HCT116 (cell line): Measurements from ENCODE around the gene UGT1A9.

Experiments
- ATF3 ChIP-seq: IDR thresholded peaks from 2 replicates; pipeline ENCODE4 v1.6.1; 2012
- CEBPB ChIP-seq: IDR thresholded peaks from 2 replicates; pipeline ENCODE4 v1.6.1; 2012; ENCODE audit warnings: low read depth
- CTCF ChIP-seq, 3 experiments: fragments of 200-600 bp in 1 of 3; sonication (generic) in 1 of 3; IDR thresholded peaks in 2 of 3; conservative IDR thresholded peaks in 1 of 3; 2 replicates each; pipeline ENCODE4 v1.5.1; 2012 to 2017; ENCODE audit warnings: low read depth in 2 of 3, low read length in 2 of 3, antibody characterized with exemption in 1 of 3, borderline replicate concordance in 1 of 3, control low read depth in 1 of 3, mild to moderate bottlenecking in 1 of 3, mixed read lengths in 1 of 3, mixed run types in 1 of 3, moderate library complexity in 1 of 3; ENCODE audit not compliant: insufficient read depth in 1 of 3
- EZH2 ChIP-seq: fragments of 200-600 bp; sonication (generic); IDR thresholded peaks from 2 replicates; pipeline ENCODE4 v1.6.1; 2017; ENCODE audit warnings: antibody characterized with exemption, mixed run types
- EZH2phosphoT487 ChIP-seq: fragments of 200-600 bp; IDR thresholded peaks from 2 replicates; pipeline ENCODE4 v1.6.1; 2018; ENCODE audit warnings: antibody characterized with exemption, borderline replicate concordance
- MAX ChIP-seq: IDR thresholded peaks from 2 replicates; pipeline ENCODE4 v1.6.1; 2012
- POLR2AphosphoS5 ChIP-seq: IDR thresholded peaks from 2 replicates; pipeline ENCODE4 v1.6.1; 2011; ENCODE audit warnings: mild to moderate bottlenecking, low read depth, low read length, moderate library complexity
- RAD21 ChIP-seq: IDR thresholded peaks from 2 replicates; pipeline ENCODE4 v1.6.1; 2012; ENCODE audit warnings: low read depth, mild to moderate bottlenecking
- SIN3A ChIP-seq: IDR thresholded peaks from 2 replicates; pipeline ENCODE4 v1.6.1; 2012; ENCODE audit warnings: low read depth
- SP1 ChIP-seq: IDR thresholded peaks from 2 replicates; pipeline ENCODE4 v1.6.1; 2012; ENCODE audit warnings: low read depth
- ZBTB33 ChIP-seq: IDR thresholded peaks from 2 replicates; pipeline ENCODE4 v1.6.1; 2011; ENCODE audit warnings: mild to moderate bottlenecking, low read length, moderate library complexity; ENCODE audit not compliant: insufficient replicate concordance; ENCODE audit errors: extremely low read depth
- ZFX ChIP-seq: fragments of 450-650 bp; IDR thresholded peaks from 2 replicates; pipeline ENCODE4 v1.6.1; 2017
- ZNF274 ChIP-seq: fragments of 200-500 bp; sonication (Bioruptor generic); IDR thresholded peaks from 2 replicates; pipeline ENCODE4 v1.6.1; 2014; ENCODE audit warnings: mild to moderate bottlenecking, low read depth, low read length, inconsistent platforms

- TF ChIP-seq CTCF (IDR thresholded peaks at IDR 0.05 in 2 of 3, conservative IDR thresholded peaks at IDR 0.05 in 1 of 3; ENCODE audit: borderline replicate concordance in 1 of 3, insufficient read depth in 1 of 3, low read depth in 2 of 3, low read length in 2 of 3) (no peak), ATF3 (no peak), ZFX (no peak), POLR2AphosphoS5 (no peak), ZNF274 (no peak), CEBPB (no peak), EZH2 (no peak), EZH2phosphoT487 (no peak), ZBTB33 (no peak), SP1 (no peak), SIN3A (no peak), RAD21 (no peak), MAX (no peak)
Observed at GRCh38 chr2:233681521-233682099, 9.9 kb downstream of the UGT1A9 start, which contains the start of gene UGT1A7.
